Activated CD8-positive, alpha-beta T cell treated with anti-CD3 and anti-CD28 coated beads for 36 hours (primary cell): Measurements from ENCODE around the gene SERPINA4. TPM values are rescaled to one million over a fixed set of nuclear protein-coding genes. Genes with fewer than 3 reads are reported as not detected.

ENCODE experiments used
- ATAC-seq: fragments of 200-7000 bp; cut with Tn5 transposase; one replicate; pipeline ENCODE4 v1.10.0; 2021; ENCODE audit warnings: mild to moderate bottlenecking, moderate library complexity
- CTCF ChIA-PET: fragments of 350-600 bp; sonication (Branson Sonifier 250); formaldehyde crosslinking; loops from one replicate; lab custom pipeline; 2021; ENCODE audit warnings: antibody characterized with exemption; lab: Charles Lee
- POLR2A ChIA-PET: fragments of 350-600 bp; sonication (Branson Sonifier 250); formaldehyde crosslinking; loops from one replicate; lab custom pipeline; 2021; ENCODE audit warnings: antibody characterized with exemption; lab: Charles Lee
- DNase-seq: peaks from one replicate; pipeline ENCODE4 v3.0.0-alpha.2; 2020
- H3K27ac Mint-ChIP-seq: one replicate; pipeline ENCODE4 v1.8.0; 2021; ENCODE audit warnings: mild to moderate bottlenecking, mixed read lengths
- H3K27me3 Mint-ChIP-seq: one replicate; pipeline ENCODE4 v1.8.0; 2021; ENCODE audit warnings: mixed read lengths
- H3K36me3 Mint-ChIP-seq: one replicate; pipeline ENCODE4 v1.8.0; 2021; ENCODE audit warnings: low read depth, mixed read lengths
- H3K4me1 Mint-ChIP-seq: one replicate; pipeline ENCODE4 v1.8.0; 2021; ENCODE audit warnings: low read depth, mixed read lengths
- H3K4me3 Mint-ChIP-seq: one replicate; pipeline ENCODE4 v1.8.0; 2021; ENCODE audit warnings: mild to moderate bottlenecking, moderate library complexity, mixed read lengths
- H3K9me3 Mint-ChIP-seq: one replicate; pipeline ENCODE4 v1.8.0; 2021; ENCODE audit warnings: mixed read lengths
- intact Hi-C: fragments of 100-400 bp; cut with micrococcal nuclease; formaldehyde crosslinking; loops from one replicate; pipeline ENCODE4 v1.10.0; 2022
- total RNA-seq, 2 experiments: library from RNA; stranded (reverse); gene quantifications; one replicate each; pipeline ENCODE4 v1.2.3, GENCODE V29; 2021
- TF ChIP-seq, protein P1 (sequence below): fragments of 200-600 bp; IDR thresholded peaks from one replicate; pipeline ENCODE4 v1.8.0; 2022; ENCODE audit warnings: antibody characterized with exemption, mild to moderate bottlenecking

The SERPINA4 gene
- total RNA-seq, 2 experiments from 2014 or later, result not detected

DNA sequence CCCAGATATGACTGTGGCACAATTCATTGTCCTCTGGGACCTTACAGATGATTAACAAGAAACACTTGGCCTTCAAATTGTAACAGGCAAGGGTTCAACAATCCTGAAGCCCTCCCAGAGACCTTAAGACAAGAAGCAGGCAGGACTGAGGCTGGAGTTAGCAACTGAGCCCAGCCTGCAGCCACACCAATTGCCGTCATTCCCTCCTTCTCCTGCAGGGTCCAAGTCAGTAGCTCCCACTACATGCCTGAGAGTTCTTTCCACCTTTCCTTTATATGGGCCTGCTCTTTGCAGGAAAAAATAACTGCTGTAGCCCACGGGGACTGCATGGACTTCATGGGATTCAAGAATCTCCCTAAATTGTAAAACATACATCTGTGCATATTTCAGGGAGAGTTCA, 2.4 kb upstream of the SERPINA4 start:
- ATAC-seq (no peak), DNase-seq (no peak)
- H3K4me1 Mint-ChIP-seq, result no peaks in the 10 kb centered on the region
- peaks cover 6% of the 10 kb centered on the region for H3K9me3 Mint-ChIP-seq
- ChIA-PET POLR2A (no interaction called here), CTCF (no interaction called here)
- TF ChIP-seq, protein P1, sequence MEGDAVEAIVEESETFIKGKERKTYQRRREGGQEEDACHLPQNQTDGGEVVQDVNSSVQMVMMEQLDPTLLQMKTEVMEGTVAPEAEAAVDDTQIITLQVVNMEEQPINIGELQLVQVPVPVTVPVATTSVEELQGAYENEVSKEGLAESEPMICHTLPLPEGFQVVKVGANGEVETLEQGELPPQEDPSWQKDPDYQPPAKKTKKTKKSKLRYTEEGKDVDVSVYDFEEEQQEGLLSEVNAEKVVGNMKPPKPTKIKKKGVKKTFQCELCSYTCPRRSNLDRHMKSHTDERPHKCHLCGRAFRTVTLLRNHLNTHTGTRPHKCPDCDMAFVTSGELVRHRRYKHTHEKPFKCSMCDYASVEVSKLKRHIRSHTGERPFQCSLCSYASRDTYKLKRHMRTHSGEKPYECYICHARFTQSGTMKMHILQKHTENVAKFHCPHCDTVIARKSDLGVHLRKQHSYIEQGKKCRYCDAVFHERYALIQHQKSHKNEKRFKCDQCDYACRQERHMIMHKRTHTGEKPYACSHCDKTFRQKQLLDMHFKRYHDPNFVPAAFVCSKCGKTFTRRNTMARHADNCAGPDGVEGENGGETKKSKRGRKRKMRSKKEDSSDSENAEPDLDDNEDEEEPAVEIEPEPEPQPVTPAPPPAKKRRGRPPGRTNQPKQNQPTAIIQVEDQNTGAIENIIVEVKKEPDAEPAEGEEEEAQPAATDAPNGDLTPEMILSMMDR, result no peak
- no peaks in the 10 kb centered on the region for H3K36me3 Mint-ChIP-seq
- H3K4me3 Mint-ChIP-seq, result no peak overlapping the region
- H3K27ac Mint-ChIP-seq, result no peak overlapping the region
- intact Hi-C loops, result no loop called here
- peaks cover 13% of the 10 kb centered on the region for H3K27me3 Mint-ChIP-seq

DNA sequence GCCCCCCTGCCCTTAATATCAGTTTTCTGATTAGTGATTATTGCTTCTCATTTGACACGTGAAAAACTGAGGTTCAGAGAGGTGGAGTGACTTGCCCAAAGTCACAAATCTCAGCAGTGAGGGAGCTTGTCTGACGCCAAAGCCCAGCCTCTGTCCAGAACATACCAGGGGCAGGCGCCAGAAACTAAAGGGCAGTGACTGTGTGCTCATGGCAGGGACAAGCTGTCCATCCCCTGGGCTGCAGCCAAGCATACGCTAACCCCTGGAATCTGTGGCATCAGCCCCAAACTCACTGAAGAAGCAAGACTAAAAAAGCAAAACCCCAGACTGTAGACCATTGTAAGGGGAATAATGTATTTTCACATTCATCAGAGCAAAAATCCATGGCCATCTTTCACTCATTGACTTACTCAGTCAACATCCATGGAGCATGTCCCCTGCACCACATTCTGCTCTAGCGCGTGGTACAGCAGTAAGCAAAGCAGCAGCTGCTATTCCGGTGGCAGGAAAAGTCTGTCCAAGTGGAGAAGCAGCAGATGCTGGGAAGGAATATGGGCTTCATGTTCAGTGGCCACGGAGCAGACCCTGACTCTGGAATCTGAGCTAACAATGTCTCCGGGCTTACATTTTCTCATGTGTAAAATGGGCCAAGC, 1.5 kb upstream of the SERPINA4 start:
- TF ChIP-seq, protein P1, result no peak
- no peak for ATAC-seq
- Mint-ChIP-seq H3K4me3 (no peak overlapping the region), H3K27me3 (peaks cover 13% of the 10 kb centered on the region), H3K27ac (no peak overlapping the region), H3K9me3 (peaks cover 6% of the 10 kb centered on the region), H3K36me3 (no peaks in the 10 kb centered on the region), H3K4me1 (no peaks in the 10 kb centered on the region)
- DNase-seq, result no peak
- CTCF ChIA-PET, result no interaction called here
- intact Hi-C loops, result no loop called here
- POLR2A ChIA-PET, result no interaction called here

DNA sequence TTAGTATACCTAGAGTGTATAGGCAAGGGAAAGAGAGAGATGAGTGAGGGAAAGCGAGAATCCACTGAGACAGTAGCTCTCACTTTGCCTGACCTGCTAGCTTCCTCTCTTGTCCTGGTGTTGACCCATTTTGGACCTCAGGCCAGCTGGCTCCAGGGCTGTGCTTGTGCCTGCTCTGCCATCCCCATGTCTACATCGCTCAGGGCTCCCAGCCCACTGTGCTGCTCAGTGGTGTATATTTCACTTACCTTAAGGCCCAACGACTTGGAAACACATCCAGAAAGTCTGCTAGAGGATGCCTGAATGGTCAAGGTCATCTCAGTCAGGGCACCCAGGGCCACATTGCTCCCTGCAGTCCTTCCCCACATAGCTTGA, 964 bp upstream of the SERPINA4 start:
- intact Hi-C loops, result no loop called here
- ChIA-PET POLR2A (no interaction called here), CTCF (no interaction called here)
- H3K4me1 Mint-ChIP-seq, result no peaks in the 10 kb centered on the region
- TF ChIP-seq, protein P1, result no peak
- no peak for DNase-seq
- H3K36me3 Mint-ChIP-seq, result no peaks in the 10 kb centered on the region
- H3K27ac Mint-ChIP-seq, result no peak overlapping the region
- H3K4me3 Mint-ChIP-seq, result no peak overlapping the region
- H3K27me3 Mint-ChIP-seq, result peaks cover 12% of the 10 kb centered on the region
- ATAC-seq, result no peak
- peaks cover 6% of the 10 kb centered on the region for H3K9me3 Mint-ChIP-seq

DNA sequence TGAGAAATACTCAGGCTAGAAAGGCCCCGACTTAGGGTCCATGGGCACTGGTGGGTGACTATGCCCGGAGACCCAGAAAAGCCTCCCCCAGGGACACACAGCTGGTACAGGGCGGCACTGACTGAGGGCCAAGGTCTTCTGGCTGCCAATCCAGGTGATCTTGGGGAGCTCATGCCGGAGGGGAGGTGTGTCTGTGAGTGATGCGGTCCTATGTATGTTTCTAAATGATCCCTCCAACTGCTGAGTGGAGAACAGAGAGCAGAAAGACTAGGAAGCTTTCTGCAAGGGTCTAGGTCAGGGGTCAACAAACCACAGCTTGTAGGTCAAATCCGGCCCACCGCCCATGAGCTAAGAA, 391 bp downstream of the SERPINA4 start:
- no peak for DNase-seq
- Mint-ChIP-seq H3K27ac (no peak overlapping the region), H3K36me3 (no peaks in the 10 kb centered on the region), H3K9me3 (no peaks in the 10 kb centered on the region), H3K4me1 (no peaks in the 10 kb centered on the region), H3K4me3 (no peak overlapping the region), H3K27me3 (peaks cover 13% of the 10 kb centered on the region)
- ChIA-PET POLR2A (no interaction called here), CTCF (interaction anchor here (2.0 kb wide), 1 partner anchor 13 kb away, joined by 5 read pairs; no protein-coding TSS in a partner anchor)
- intact Hi-C loops, result no loop called here
- ATAC-seq, result no peak
- TF ChIP-seq, protein P1, result no peak

DNA sequence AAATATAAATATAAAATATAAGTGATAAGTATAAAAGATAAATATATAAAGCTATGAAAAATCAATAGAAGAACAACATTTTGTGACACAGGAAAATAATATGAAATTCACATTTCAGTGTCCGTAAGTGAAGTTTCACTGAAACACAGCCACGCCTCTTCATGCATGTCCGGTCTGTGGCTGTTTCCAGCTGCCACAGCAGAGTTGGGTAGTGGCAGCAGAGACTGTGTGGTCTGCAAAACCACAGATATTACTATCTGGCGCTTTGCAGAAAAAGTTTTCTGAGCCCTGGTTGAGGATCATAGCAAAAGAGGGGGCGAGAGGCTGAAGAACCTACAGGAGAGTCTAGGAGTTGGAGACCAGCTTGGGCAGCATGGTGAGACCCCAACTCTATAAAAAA, 780 bp downstream of the SERPINA4 start:
- Mint-ChIP-seq H3K27me3 (peaks cover 13% of the 10 kb centered on the region), H3K4me3 (no peak overlapping the region)
- intact Hi-C loops, result no loop called here

More for the DNA sequence above, 780 bp downstream of the SERPINA4 start:
- TF ChIP-seq, protein P1, result no peak
- no peak overlapping the region for H3K27ac Mint-ChIP-seq
- no peaks in the 10 kb centered on the region for H3K9me3 Mint-ChIP-seq
- H3K4me1 Mint-ChIP-seq, result no peaks in the 10 kb centered on the region
- no peak for ATAC-seq
- no peaks in the 10 kb centered on the region for H3K36me3 Mint-ChIP-seq
- POLR2A ChIA-PET, result no interaction called here
- no peak for DNase-seq
- CTCF ChIA-PET, result interaction anchor here (2.0 kb wide), 1 partner anchor 13 kb away, joined by 5 read pairs; no protein-coding TSS in a partner anchor
